Liver (tissue), 3 donors: ENCODE results near the gene NFXL1.
A peak's percentile ranks its signal among the peaks of the same experiment; 100 is the strongest.

Experiments
- CTCF ChIP-seq: fragments of 150-350 bp; IDR thresholded peaks from 2 replicates; pipeline ENCODE4 v1.5.1; 2017; ENCODE audit warnings: improper control_type of control experiment, low read depth, low read length; ENCODE audit not compliant: missing input control
- EGR1 ChIP-seq, 2 donors: IDR thresholded peaks; 2 replicates each; pipeline ENCODE4 v1.6.1; 2016 to 2018; ENCODE audit warnings: antibody characterized with exemption in 2 of 2, low read depth in 2 of 2
- FOXA1 ChIP-seq: IDR thresholded peaks from 2 replicates; pipeline ENCODE4 v1.6.1; 2016; ENCODE audit warnings: antibody characterized with exemption
- GABPA ChIP-seq, 2 donors: IDR thresholded peaks in 1 of 2; conservative IDR thresholded peaks in 1 of 2; 2 replicates each; pipeline ENCODE4 v1.6.1; 2016; ENCODE audit warnings: antibody characterized with exemption in 2 of 2, mild to moderate bottlenecking in 1 of 2, moderate library complexity in 1 of 2
- HNF4A ChIP-seq, 2 donors: conservative IDR thresholded peaks; 2 replicates each; pipeline ENCODE4 v1.6.1; 2016; ENCODE audit warnings: antibody characterized with exemption in 2 of 2, mild to moderate bottlenecking in 2 of 2
- HNF4G ChIP-seq: IDR thresholded peaks from 2 replicates; pipeline ENCODE4 v1.6.1; 2016; ENCODE audit warnings: antibody characterized with exemption
- JUND ChIP-seq, 2 donors: IDR thresholded peaks; 2 replicates each; pipeline ENCODE4 v1.6.1; 2016; ENCODE audit warnings: antibody characterized with exemption in 2 of 2
- MAX ChIP-seq: IDR thresholded peaks from 2 replicates; pipeline ENCODE4 v1.6.1; 2016; ENCODE audit warnings: antibody characterized with exemption
- RAD21 ChIP-seq, 2 donors: IDR thresholded peaks; 2 replicates each; pipeline ENCODE4 v1.6.1; 2016; ENCODE audit warnings: antibody characterized with exemption in 2 of 2, mild to moderate bottlenecking in 2 of 2
- REST ChIP-seq: IDR thresholded peaks from 2 replicates; pipeline ENCODE4 v1.6.1; 2016; ENCODE audit warnings: antibody characterized with exemption, mild to moderate bottlenecking
- RXRA ChIP-seq, 2 donors: IDR thresholded peaks; 2 replicates each; pipeline ENCODE4 v1.6.1; 2017 to 2018; ENCODE audit warnings: antibody characterized with exemption in 2 of 2, mild to moderate bottlenecking in 1 of 2
- TAF1 ChIP-seq: conservative IDR thresholded peaks from 2 replicates; pipeline ENCODE4 v1.6.1; 2016; ENCODE audit warnings: antibody characterized with exemption, mild to moderate bottlenecking
- TF ChIP-seq, protein P1 (sequence below): IDR thresholded peaks from 2 replicates; pipeline ENCODE4 v1.6.1; 2016; ENCODE audit warnings: antibody characterized with exemption
- donor health status: healthy.
- donor health status: healthy.

DNA sequence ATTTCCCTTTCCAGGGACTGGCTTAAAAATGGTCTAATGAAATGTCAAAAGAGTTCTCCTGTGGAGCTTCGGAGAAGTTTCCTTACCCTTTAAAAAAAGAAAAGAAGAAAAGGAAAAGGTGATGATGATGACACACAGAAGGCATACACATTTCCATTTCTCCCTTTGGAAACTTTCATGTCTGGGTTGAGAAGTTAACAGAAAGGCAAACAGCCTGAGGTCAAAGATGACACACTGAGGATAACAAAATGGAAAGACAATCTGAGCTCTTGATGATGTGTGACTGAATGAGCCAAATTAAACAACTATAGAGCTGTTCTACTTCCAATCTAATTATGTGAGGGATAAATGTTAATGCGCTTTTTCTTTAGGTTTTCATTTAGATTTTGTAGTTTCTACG is 32.2 kb downstream of the NFXL1 start:
- TF ChIP-seq EGR1 (IDR thresholded peaks at IDR 0.05; ENCODE audit: low read depth in 2 of 2) (peak in 1 of 2 donors; percentile 15), CTCF (no peak), TAF1 (no peak), RAD21 (IDR thresholded peaks at IDR 0.05) (peak in 1 of 2 donors; percentile 19), MAX (peak; percentile 30), HNF4A (conservative IDR thresholded peaks at IDR 0.05) (peak; percentile 67 to 72), HNF4G (no peak), GABPA (IDR thresholded peaks at IDR 0.05 in 1 of 2, conservative IDR thresholded peaks at IDR 0.05 in 1 of 2) (no peak), FOXA1 (peak; percentile 39), RXRA (IDR thresholded peaks at IDR 0.05) (peak; percentile 69 to 72), REST (no peak), JUND (IDR thresholded peaks at IDR 0.05) (peak; percentile 67 to 68)
- TF ChIP-seq, protein P1, sequence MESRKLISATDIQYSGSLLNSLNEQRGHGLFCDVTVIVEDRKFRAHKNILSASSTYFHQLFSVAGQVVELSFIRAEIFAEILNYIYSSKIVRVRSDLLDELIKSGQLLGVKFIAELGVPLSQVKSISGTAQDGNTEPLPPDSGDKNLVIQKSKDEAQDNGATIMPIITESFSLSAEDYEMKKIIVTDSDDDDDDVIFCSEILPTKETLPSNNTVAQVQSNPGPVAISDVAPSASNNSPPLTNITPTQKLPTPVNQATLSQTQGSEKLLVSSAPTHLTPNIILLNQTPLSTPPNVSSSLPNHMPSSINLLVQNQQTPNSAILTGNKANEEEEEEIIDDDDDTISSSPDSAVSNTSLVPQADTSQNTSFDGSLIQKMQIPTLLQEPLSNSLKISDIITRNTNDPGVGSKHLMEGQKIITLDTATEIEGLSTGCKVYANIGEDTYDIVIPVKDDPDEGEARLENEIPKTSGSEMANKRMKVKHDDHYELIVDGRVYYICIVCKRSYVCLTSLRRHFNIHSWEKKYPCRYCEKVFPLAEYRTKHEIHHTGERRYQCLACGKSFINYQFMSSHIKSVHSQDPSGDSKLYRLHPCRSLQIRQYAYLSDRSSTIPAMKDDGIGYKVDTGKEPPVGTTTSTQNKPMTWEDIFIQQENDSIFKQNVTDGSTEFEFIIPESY, result no peak
